NT2/D1 (cell line): ENCODE results near the gene KLRC4.
"Not testable (repeated sequence)": the region's sequence is repeated elsewhere in the genome, so short reads cannot be mapped to it uniquely, and the experiment has no call there.

Experiments
- DNase-seq: peaks from one replicate; pipeline ENCODE4 v3.0.0-alpha.2; 2011; ENCODE audit warnings: low read depth, low spot score
- H3K27me3 ChIP-seq: 2 replicates; pipeline ENCODE4 v1.6.0; 2011; ENCODE audit warnings: mild to moderate bottlenecking; ENCODE audit not compliant: insufficient read length, insufficient read depth
- H3K36me3 ChIP-seq: 2 replicates; pipeline ENCODE4 v1.6.1; 2011; ENCODE audit warnings: mild to moderate bottlenecking, low read length, mixed read lengths; ENCODE audit not compliant: insufficient read depth, insufficient read length
- H3K4me1 ChIP-seq: 2 replicates; pipeline ENCODE4 v1.5.1; 2011; ENCODE audit not compliant: insufficient read depth, insufficient read length
- H3K4me3 ChIP-seq: 2 replicates; pipeline ENCODE4 v1.5.1; 2011; ENCODE audit warnings: low read depth; ENCODE audit not compliant: insufficient read length
- H3K9ac ChIP-seq: 2 replicates; pipeline ENCODE4 v1.6.0; 2011; ENCODE audit warnings: low read depth; ENCODE audit not compliant: insufficient read length
- H3K9me3 ChIP-seq: 2 replicates; pipeline ENCODE4 v1.5.1; 2011; ENCODE audit warnings: mild to moderate bottlenecking, low read length; ENCODE audit not compliant: insufficient read depth
- SUZ12 ChIP-seq: IDR thresholded peaks from 2 replicates; pipeline ENCODE4 v1.6.1; 2011; ENCODE audit not compliant: insufficient read length, insufficient read depth; ENCODE audit errors: extremely low read depth
- YY1 ChIP-seq: IDR thresholded peaks from 2 replicates; pipeline ENCODE4 v1.6.1; 2011; ENCODE audit not compliant: insufficient read length, insufficient read depth
- ZNF274 ChIP-seq: IDR thresholded peaks from 2 replicates; pipeline ENCODE4 v1.6.1; 2011; ENCODE audit warnings: mild to moderate bottlenecking, low read depth, low read length

KLRC4 gene

DNA sequence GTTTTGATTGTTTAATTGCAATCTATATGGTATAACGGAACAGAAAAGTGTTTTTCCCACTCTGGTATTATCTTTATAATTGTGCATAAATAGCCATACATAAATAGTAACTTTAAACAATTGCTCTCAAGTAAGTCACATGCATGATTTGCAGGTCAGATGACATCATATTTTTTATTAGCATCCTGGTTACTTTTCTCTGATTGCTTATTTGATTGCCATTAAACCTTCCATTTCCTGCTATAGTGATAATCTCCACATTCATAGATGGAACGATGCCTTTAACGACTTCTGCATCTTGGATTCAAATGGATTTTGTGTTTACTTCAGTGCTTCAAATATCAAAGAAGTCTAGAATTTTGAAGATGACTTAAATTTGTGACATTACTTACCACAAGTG, 16.3 kb downstream of the KLRC4 start:
- H3K27me3 ChIP-seq: no peaks in the 10 kb centered on the region
- H3K36me3 ChIP-seq: no peaks in the 10 kb centered on the region
- TF ChIP-seq YY1 (no peak), SUZ12 (no peak), ZNF274 (no peak)
- H3K9ac ChIP-seq: no peak overlapping the region
- no peak overlapping the region for H3K4me3 ChIP-seq
- H3K9me3 ChIP-seq: no peaks in the 10 kb centered on the region
- no peak for DNase-seq
- H3K4me1 ChIP-seq: no peaks in the 10 kb centered on the region

DNA sequence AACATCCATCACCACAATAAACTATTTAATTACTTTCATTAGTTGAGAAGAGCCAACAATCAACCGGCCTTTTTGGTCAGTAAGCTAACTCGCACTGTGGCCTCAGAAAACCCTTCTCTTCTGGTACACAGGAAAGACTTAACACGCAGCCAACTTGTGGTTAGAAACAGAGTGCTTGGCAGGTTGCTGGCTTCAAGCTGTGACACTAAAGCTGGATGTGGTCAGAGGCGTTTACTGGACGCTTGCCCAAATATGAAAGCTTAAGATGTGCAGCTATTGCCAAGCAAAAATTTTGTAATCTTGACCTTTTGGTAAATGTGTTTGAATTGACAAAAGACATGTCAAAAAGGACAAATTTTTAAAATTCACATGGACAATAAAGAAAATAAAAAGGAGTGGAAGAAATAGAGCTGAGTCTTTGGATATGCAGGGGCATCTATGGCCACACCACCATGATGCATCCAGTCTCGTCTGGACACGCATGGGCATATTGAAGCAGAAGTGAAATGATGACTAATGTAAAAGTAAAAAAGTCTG, 17.1 kb downstream of the KLRC4 start:
- DNase-seq: no peak
- no peak overlapping the region for H3K4me3 ChIP-seq

DNA sequence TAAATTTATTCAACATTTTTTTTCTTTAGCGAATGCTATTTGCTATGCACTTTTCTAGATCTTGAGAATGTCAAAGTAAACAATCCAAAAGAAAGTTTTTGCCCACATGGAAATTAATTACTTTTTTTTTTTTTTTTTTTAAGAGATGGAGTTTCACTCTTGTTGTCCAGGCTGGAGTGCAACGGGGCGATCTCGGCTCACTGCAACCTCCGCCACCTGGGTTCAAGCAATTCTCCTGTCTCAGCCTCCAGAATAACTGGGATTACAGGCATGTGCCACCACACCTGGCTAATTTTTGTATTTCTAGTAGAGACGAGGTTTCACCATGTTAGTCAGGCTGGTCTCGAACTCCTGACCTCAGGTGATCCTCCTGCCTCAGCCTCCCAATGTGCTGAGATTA, 18.6 kb downstream of the KLRC4 start:
- H3K9ac ChIP-seq, DNase-seq, H3K4me3 ChIP-seq, H3K36me3 ChIP-seq, H3K4me1 ChIP-seq, H3K9me3 ChIP-seq, H3K27me3 ChIP-seq: not testable (repeated sequence)

More for the DNA sequence above, 17.1 kb downstream of the KLRC4 start:
- no peak for TF ChIP-seq YY1
- no peak for TF ChIP-seq SUZ12
- TF ChIP-seq ZNF274: no peak
- Histone ChIP-seq H3K9ac (no peak overlapping the region), H3K36me3 (no peaks in the 10 kb centered on the region), H3K27me3 (no peaks in the 10 kb centered on the region), H3K9me3 (no peaks in the 10 kb centered on the region), H3K4me1 (no peaks in the 10 kb centered on the region)

DNA sequence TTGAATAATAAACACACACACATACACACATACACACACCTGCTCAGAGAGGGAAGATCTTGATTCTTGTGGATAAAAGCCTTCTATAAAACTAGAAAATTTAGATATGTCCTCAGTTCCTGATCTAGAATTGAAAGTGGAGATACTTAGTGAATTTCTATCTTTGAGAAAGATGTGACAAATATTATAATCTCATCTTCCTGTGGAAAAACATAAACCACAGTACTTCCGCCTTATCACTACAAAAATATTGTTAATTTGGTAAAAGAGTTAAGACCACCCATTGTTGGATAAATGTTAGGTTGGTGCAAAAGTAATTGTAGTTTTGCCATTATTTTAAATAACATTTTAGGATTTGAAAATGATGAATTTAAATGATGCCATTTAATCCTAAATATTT, 19.7 kb downstream of the KLRC4 start, which contains the start of gene KLRK1:
Gene KLRK1, minus strand, starts transcription at position 138 of the 400 bp plus-strand sequence. CDS start 1,231 bp downstream, outside the sequence.
- H3K4me3 ChIP-seq: no peak within 1 kb of the TSS

DNA sequence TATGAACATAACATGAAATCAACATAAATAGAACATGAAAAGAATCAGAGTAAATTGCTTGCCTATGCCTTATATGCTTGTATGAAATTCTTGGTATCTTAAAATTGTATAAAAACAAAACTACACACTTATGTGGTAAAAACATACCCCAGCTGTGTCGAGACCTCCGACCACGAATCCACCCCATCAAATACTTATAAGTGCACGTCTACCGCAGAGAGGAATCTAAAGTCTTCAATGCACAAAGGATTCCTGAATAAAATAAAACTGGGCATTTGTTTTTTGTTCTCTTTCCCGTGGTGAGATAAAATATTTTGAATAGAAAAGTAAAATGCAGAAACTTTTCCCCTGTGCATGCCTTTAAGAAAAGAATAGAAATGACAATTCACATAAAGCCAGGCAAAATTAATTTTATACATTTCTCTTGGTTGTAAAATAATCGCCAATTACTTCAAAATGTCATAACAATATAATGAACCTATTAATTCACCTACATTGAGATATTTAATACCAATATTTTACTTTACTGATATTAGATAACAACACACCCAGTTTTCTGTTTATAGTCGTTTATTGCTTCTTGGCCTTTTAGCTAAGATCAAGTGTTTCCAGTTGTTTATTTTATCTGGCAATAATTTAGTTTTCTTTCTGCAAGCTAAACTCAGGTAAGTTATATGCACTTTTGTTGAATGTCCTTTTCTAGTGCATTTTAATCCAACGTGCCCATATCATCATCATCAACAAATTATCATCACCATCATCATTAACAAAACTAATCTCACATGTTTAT, 20.7 kb downstream of the KLRC4 start:
- no peak for DNase-seq
- no peak overlapping the region for H3K9ac ChIP-seq
- H3K4me3 ChIP-seq: no peak overlapping the region
- H3K27me3 ChIP-seq: no peaks in the 10 kb centered on the region
- TF ChIP-seq SUZ12 (no peak), YY1 (no peak), ZNF274 (no peak)
- no peaks in the 10 kb centered on the region; the same call in 1 of the 2 replicates for H3K9me3 ChIP-seq
- no peaks in the 10 kb centered on the region for H3K4me1 ChIP-seq
- no peaks in the 10 kb centered on the region for H3K36me3 ChIP-seq

More for the DNA sequence above, 19.7 kb downstream of the KLRC4 start, which contains the start of gene KLRK1:
- TF ChIP-seq ZNF274: no peak
- no peak for TF ChIP-seq YY1
- no peak for TF ChIP-seq SUZ12
- H3K9me3 ChIP-seq: no peaks in the 10 kb centered on the region
- DNase-seq: no peak
- H3K4me1 ChIP-seq: no peaks in the 10 kb centered on the region
- no peak within 1 kb of the TSS for H3K9ac ChIP-seq
- H3K27me3 ChIP-seq: no peaks in the 10 kb centered on the region
- no peaks in the 10 kb centered on the region for H3K36me3 ChIP-seq

- H3K27me3 ChIP-seq, H3K9me3 ChIP-seq, H3K36me3 ChIP-seq, H3K9ac ChIP-seq, H3K4me1 ChIP-seq, DNase-seq, H3K4me3 ChIP-seq: not testable (repeated sequence)
These were observed 22.1 kb downstream of the KLRC4 start for GRCh38 chr12:10387498-10387897.

DNA sequence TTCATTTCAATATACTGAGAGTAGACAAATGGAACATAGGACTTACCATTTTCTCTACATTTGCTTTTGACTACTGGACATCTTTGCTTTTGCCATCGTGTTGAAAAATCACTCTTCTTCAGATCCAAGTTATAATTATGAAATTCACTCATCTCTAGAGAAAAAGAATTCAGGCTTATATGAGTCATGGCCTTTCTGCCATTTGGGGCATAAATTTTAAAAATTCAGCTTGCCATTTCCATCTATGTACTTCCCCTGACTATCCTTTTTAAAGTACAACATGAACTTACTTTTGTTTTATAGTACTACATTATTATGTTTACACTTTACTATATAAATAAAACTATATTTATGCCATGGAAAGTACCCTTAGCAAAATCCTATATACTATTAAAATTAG, 22.7 kb downstream of the KLRC4 start:
- H3K36me3 ChIP-seq: no peaks in the 10 kb centered on the region
- no peaks in the 10 kb centered on the region for H3K4me1 ChIP-seq
- H3K27me3 ChIP-seq: no peaks in the 10 kb centered on the region
- H3K9me3 ChIP-seq: no peaks in the 10 kb centered on the region; the same call in 1 of the 2 replicates
- TF ChIP-seq YY1 (no peak), ZNF274 (no peak), SUZ12 (no peak)
- no peak for DNase-seq
- H3K9ac ChIP-seq: no peak overlapping the region
- H3K4me3 ChIP-seq: no peak overlapping the region

DNA sequence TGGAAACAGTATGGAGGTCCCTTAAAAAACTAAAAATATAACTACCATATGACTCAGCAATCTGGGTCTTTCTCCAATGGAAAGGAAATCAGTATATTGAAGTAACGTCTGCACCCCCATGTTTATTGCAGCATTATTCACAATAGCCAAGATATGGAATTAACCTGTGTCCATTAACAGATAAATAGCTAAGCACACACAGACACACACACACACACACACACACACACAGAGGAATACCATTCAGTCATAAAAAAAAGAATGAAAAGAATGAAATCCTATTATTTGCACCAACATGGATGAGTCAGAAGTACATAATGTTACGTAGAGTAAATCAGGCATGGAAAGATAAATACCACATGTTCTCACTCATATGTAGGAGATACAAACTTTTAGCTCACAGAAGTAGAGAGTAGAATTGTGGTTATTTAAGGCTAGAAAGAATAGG, 24.4 kb downstream of the KLRC4 start:
- Histone ChIP-seq H3K4me1 (no peaks in the 10 kb centered on the region), H3K9ac (no peak overlapping the region), H3K4me3 (no peak overlapping the region), H3K36me3 (no peaks in the 10 kb centered on the region), H3K27me3 (no peaks in the 10 kb centered on the region), H3K9me3 (no peaks in the 10 kb centered on the region; the same call in none of the 2 replicates)
- no peak for TF ChIP-seq ZNF274
- no peak for TF ChIP-seq SUZ12
- TF ChIP-seq YY1: no peak
- no peak for DNase-seq
